ENCODE results near the gene QSOX2.

Gene QSOX2

GRCh38 chr9:136235709-136236455 is 9.7 kb downstream of the QSOX2 start:
- no peak for ATAC-seq

- ATAC-seq = no peak
These were observed 10.4 kb downstream of the QSOX2 start for GRCh38 chr9:136235171-136235570.

- no peak for ATAC-seq
These were observed 11.0 kb downstream of the QSOX2 start for GRCh38 chr9:136234597-136234996.

- ATAC-seq = no peak
These were observed 11.7 kb downstream of the QSOX2 start for GRCh38 chr9:136233868-136234267.

DNA sequence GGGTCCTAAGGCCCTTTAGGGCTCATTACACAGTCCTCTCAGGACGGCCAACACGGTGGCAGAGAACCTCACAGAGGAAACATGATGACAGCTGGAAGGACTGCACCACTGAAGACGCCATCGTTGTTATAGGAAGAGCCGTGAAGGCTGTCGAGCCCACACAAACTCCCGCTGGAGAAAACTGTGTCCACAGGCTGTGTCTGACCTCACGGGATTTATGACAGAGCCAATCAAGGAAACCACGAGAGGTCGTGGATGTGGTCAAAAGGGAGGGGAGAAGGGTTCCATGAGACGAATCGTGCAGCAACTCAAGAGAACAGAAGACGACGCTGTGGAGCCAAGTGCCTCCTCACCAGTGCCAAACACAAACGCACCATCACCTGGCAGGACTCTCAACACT is 12.2 kb downstream of the QSOX2 start:
- no peak for ATAC-seq

DNA sequence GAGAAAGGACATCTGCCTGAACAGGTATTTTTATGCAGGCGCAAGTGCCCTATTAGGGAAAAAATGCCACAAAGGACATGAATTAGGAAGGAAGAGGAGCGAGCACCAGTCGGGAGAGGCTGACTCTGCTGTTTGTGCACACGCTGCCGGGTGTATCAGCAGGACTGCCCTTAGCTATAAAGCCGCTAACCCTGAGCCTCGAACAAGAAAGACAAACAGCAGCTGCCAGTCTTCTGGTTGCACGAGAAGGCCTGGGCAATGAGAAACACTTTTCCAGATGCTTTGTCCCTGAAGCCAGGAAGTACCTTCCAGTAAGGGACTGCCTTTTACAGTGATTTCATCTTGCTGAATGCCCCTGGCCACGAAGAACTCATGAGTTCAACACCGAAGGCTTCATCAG is 12.6 kb downstream of the QSOX2 start:
- no peak for ATAC-seq

DNA sequence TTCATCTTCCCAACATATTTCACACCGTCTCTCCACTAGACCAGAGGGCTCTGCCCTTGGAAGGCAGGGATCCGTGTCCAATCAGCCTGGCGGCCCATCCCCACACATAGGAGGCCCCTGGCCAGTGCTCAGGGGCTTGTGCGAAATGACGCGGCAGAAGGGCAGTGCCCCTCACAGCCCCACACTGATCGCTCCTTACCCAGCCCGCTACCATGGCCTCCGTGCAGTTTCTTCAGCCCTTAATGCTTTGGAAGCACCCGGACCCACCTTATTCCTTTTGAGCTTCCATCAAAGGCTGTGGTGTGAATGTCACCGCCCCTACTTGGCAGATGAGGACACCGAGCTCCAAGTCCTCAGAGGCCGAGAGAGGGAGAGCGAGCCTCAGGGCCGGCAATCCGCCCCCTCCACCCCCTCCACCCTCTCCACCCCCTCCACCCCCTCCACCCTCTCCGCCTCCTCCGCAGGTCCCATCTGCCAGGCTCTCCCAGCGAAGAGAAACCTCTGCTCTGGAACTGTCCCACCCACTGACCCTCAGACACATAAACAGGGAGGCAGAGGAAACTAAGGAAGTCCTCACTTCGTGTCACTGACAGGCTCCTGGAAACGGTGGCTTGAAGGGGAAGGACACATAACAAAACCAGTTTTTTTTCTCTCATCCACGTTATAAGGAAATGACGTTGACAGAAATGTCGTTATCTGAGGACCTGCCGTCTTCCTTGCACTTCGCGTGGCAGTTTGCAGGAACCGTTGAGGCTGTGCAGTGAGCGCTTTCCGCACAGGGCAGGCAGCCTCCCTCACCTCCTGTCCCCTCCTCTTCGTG is 13.9 kb downstream of the QSOX2 start:
- peak; percentile 28 to 41 for ATAC-seq

- ATAC-seq = no peak
These were observed 14.8 kb downstream of the QSOX2 start for GRCh38 chr9:136230773-136231172.

- ATAC-seq = no peak
These were observed 15.2 kb downstream of the QSOX2 start for GRCh38 chr9:136230365-136230764.

GRCh38 chr9:136229096-136230065 is 16.2 kb downstream of the QSOX2 start:
- no peak for ATAC-seq

GRCh38 chr9:136228107-136228875 is 17.3 kb downstream of the QSOX2 start:
- ATAC-seq = peak; percentile 36 to 55

DNA sequence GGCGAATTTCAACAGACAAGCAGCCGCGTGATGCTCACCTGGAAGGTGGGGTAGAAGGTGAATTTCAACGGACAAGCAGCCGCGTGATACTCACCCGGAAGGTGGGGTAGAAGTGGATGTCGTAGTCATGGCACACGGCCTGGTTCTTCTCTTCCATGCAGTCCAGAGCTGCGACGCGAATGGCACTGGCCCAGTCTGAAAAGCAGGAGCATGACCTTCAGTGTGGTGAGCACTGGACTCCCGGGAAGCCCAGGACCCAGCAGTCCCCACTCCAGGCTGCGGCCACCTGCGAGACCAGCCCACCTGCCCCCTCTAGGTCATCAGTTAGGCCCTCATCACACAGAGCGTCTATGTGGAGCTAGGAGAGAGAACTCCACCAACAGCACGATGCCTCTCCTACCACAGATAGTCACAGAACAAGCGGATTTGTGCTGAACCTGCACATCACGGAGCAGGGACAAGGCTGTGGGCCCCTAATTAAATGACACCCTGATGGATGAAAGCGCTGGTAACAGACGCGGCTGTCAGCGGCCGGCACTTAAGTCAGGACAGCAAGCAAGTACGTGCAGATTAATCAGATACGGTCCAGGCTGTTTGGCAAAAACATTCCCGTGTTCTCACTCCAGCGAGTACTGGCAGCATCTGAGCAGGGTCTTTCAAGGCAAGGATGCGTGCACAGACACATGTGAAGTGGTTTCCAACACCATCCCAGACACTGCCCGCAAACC is 18.8 kb downstream of the QSOX2 start:
- ATAC-seq = no peak

GRCh38 chr9:136225748-136226679 is 19.6 kb downstream of the QSOX2 start:
- ATAC-seq = peak; percentile 74 to 82

- peak; percentile 17 to 30 for ATAC-seq
These were observed 20.3 kb downstream of the QSOX2 start for GRCh38 chr9:136225366-136225747.

- no peak for ATAC-seq
These were observed 21.6 kb downstream of the QSOX2 start for GRCh38 chr9:136223871-136224640.

DNA sequence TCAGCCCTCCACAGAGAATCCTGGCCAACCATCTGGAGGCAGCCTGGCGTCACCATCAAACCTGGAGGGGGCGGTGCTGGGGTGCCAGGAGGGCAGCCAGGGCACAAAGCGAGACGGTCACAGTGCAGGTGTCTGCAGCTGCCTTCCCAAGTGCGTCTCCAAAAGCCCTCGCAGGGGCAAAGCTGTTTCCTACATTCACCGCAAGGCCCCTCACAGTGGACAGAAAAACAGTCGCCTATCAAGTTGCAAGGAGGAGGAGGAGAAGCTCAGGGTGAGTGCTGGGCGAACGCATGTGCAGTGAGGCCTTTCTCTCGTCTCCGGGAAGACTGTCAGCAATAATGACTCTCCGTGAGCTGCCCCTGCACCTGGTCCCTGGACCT is 22.7 kb downstream of the QSOX2 start:
- no peak for ATAC-seq

DNA sequence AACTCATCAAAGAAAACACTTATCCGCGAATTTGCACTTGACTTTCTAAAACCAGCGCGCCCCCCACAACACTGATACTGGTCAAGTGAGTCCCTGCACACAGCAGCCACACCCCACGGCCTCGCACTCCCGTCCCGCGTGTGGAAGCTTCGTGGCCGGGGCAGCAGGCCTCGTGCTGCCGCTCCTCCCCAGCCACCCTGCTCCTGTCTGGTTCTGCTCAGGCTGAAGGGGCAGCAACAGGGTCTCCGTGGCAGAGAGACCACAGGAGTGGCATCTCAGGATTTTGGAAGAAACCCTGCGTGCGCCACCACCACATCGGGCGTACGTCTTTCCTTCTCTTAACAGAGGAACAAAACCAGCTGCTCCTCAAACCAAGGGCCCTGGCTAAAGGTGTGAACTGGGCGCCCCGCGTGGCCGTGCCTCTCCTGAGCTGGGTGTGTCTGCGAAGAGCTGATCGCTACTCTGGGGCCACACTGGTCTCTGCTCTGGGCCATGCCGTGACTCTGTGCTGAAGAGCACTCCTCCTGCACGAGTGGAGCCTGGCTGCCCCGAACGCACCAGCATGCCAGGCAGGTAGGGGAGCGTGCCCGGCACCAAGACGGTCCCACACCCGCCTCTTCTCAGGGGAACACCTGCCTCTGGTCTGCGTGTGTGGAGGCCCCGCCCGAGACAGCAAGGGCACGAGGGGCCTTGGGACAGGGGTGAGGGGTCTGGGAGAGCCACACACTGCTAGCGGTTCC is 23.3 kb downstream of the QSOX2 start:
- no peak for ATAC-seq

DNA sequence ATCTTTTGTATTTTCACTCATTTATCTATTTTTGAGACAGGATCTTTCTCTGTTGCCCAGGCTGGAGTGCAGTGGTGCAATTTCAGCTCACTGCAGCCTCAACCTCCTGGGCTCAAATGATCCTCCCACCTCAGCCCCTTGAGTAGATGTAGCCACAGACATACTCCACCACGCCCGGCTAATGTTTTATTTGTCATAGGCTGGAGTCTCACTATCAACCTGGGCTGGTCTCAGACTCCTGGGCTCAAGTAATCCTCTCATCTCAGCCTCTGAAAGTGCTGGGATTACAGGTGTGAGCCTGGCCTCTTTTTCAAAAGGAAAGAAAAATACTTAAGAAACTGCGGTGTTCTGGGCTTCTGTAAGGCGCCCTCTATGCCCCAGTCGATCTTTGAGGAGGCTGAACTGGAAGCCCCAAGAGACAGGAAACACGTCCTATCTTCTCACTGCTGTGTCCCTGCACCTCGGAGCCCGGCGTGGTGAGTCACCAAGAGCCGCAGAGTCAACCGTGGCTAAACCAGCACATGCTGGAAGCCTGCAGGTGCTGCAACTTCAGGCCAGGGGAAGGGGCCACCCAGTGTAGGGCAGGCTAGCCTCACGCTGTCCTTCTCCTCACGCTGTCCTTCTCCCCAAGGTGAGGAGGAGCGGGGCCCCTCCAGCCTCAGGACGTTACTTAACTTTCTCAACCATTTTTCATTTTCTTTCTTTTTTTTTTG is 25.4 kb downstream of the QSOX2 start:
- ATAC-seq = peak; percentile 67 to 79
